ENCODE results near the gene AP2A1.

GRCh38 chr19:49746206-49746958 lies 20.4 kb upstream of the AP2A1 start:
- TF ChIP-seq NRF1 (conservative IDR thresholded peaks at IDR 0.05; ENCODE audit: low read depth, low read length), result no peak
- no peak for TF ChIP-seq SP1 (IDR thresholded peaks at IDR 0.05; ENCODE audit: low read depth, low read length)
- no peak for TF ChIP-seq NFIC (IDR thresholded peaks at IDR 0.05; ENCODE audit: low read depth, low read length)
- TF ChIP-seq ATF3 (IDR thresholded peaks at IDR 0.05; ENCODE audit: borderline replicate concordance, extremely low read depth, low read depth, low read length), result no peak
- no peak for TF ChIP-seq EGR1 (IDR thresholded peaks at IDR 0.05; ENCODE audit: borderline replicate concordance in 1 of 2, low read depth in 2 of 2, low read length in 2 of 2)

All from GM12878 (cell line).